NCI-H187 (cell line): Measurements from ENCODE around the gene EMID1.

Experiments used
- DNase-seq, 2 experiments: peaks; one replicate each; lab custom pipeline; 2025; lab: John Stamatoyannopoulos, UW

EMID1 gene

GRCh38 chr22:29195118-29195963 lies 10.4 kb upstream of the EMID1 start:
- DNase-seq, result no peak

GRCh38 chr22:29195964-29196666 lies 9.6 kb upstream of the EMID1 start:
- DNase-seq, result no peak

GRCh38 chr22:29197096-29197495 lies 8.6 kb upstream of the EMID1 start:
- DNase-seq, result no peak

- DNase-seq, result no peak
Measured at GRCh38 chr22:29198240-29198639, 7.5 kb upstream of the EMID1 start.

GRCh38 chr22:29199702-29200400 lies 5.8 kb upstream of the EMID1 start:
- no peak for DNase-seq

- no peak for DNase-seq
Measured at GRCh38 chr22:29200901-29201300, 4.8 kb upstream of the EMID1 start.

GRCh38 chr22:29201782-29202181 lies 3.9 kb upstream of the EMID1 start:
- no peak for DNase-seq

- DNase-seq, result no peak
Measured at GRCh38 chr22:29202212-29203192, 3.2 kb upstream of the EMID1 start.

GRCh38 chr22:29203488-29204454 lies 1.9 kb upstream of the EMID1 start:
- no peak for DNase-seq

- DNase-seq, result no peak
Measured at GRCh38 chr22:29204455-29205183, 1.1 kb upstream of the EMID1 start.

GRCh38 chr22:29205252-29205593 lies 473 bp upstream of the EMID1 start:
- DNase-seq, result no peak

- DNase-seq, result no peak
Measured at GRCh38 chr22:29206372-29207242, 911 bp downstream of the EMID1 start.

GRCh38 chr22:29207243-29207550 lies 1.5 kb downstream of the EMID1 start:
- no peak for DNase-seq

GRCh38 chr22:29207562-29208501 lies 2.1 kb downstream of the EMID1 start:
- no peak for DNase-seq

GRCh38 chr22:29208502-29208862 lies 2.8 kb downstream of the EMID1 start:
- DNase-seq, result no peak

- no peak for DNase-seq
Measured at GRCh38 chr22:29208879-29209623, 3.4 kb downstream of the EMID1 start.

GRCh38 chr22:29209624-29209929 lies 3.9 kb downstream of the EMID1 start:
- no peak for DNase-seq
